HG03103 (cell line): ENCODE data around the gene HNF4A.

Experiments used
- ATAC-seq: cut with Tn5 transposase; IDR thresholded peaks from one replicate; pipeline ENCODE4 v1.9.1; 2021; ENCODE audit warnings: low read depth; ENCODE audit not compliant: unreplicated experiment

Gene HNF4A

DNA sequence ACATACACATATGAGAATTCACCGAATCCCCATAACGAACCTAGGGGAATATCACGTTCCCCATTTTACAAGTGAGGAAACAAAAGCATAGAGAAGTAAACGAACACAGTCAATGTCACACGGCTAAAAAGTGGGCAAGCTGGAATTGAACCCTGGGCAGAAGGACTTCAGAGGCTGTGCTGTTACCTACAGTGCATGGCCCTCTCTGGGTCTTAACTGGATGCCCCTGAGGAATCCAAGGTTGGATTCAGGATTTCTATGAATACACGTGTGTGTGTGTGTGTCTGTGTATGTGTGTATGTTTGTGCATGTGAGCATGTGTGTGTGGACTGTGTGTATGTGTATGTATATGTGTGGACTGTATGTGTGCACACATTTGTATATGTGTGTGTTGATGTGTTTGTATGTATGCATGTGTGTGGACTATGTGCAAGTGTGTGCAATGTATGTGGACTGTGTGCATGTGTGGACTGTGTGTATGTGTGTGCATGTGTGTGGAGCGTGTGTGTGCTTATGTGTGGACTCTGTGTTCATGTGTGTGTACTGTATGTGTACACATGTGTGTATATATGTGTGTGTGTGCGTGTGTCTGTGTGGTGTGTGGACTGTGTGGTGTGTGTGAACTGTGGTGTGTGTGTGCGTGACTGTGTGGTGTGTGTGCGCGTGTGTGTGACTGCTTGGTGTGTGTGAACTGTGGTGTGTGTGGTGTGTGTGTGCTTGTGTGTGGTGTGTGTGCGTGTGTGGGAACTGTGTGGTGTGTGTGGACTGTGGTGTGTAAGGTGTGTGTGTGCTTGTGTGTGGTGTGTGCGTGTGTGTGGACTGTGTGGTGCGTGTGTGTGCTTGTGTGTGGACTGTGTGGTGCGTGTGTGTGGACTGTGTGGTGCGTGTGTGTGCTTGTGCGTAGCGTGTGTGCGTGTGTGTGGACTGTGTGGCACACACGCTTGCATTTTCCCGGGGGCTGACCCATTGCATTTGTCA, 49.0 kb downstream of the HNF4A start:
- no peak for ATAC-seq

DNA sequence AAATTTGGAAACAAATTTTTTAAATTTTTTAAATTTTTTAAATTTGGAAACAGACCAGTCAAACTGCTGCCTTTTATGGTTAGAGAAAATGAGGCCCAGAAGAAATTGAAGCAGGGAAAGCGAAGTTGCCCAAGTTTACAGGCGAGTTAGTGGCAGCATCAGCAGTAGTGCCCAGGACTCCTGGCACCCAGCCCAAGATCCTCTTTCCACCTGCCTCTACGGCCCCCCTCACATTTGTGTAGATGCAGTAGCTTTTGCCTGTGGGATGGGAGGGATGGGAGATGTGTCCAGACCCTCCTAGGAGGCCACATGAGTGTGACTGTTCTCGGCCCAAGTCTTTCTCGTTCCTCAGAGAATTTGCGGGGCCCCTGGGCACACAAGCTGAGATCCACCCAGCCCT, 49.8 kb downstream of the HNF4A start:
- ATAC-seq: no peak

DNA sequence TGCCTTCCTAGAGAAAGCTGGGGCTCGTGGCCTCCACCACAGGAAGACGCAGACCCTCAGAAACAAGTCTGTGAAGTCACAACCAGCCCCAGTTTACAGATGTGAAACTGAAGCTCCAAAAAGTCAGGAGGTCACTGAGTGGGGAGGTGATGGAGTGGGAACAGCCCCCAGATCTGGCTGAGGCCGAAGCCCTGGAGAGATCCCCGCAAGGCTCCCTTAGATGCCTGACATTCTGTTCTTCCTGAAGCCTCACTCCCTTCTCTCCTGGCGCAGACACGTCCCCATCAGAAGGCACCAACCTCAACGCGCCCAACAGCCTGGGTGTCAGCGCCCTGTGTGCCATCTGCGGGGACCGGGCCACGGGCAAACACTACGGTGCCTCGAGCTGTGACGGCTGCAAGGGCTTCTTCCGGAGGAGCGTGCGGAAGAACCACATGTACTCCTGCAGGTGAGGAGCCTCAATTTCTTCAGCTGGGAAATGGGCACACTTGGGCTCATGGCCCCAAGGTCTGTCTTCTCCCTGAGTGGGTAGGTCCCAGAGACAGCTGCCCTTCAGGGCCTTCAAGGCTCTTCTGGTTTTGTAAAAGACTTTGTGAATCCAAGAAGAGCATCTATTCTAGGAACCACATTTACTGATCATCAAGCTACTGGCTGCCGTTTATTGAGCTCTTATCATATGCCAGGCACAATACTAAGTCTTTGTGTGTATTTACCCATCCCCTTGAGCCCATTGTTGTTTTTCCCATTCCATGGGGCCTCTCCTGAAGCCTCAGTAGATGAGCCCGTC, 50.5 kb downstream of the HNF4A start:
- no peak for ATAC-seq

DNA sequence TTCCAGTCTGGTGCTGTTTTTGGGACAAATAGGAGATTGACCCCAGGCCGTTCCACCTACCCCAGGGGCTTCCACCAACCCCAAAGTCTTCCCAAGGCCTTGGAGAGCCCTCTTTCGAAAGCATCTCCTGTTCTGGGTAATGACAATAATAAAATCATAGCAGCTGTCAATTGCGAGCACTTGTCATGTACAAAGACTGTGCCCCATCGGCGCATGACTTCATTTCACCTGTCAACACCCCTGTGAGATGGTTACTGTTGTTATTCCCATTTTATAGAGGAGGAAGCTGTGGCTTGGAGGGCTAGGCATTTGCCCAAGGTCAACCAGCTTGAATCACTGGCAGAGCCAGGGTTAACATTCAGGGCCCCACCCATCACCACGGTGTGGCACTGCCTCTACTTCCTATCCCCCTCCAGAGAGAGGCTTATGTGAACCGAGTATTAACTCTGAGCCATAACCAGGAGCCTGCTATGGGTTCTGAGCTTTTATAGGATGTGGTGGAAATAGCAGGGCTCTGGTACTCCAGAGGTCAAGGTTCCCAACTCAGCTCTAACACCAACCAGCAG, 51.2 kb downstream of the HNF4A start:
- ATAC-seq: no peak

DNA sequence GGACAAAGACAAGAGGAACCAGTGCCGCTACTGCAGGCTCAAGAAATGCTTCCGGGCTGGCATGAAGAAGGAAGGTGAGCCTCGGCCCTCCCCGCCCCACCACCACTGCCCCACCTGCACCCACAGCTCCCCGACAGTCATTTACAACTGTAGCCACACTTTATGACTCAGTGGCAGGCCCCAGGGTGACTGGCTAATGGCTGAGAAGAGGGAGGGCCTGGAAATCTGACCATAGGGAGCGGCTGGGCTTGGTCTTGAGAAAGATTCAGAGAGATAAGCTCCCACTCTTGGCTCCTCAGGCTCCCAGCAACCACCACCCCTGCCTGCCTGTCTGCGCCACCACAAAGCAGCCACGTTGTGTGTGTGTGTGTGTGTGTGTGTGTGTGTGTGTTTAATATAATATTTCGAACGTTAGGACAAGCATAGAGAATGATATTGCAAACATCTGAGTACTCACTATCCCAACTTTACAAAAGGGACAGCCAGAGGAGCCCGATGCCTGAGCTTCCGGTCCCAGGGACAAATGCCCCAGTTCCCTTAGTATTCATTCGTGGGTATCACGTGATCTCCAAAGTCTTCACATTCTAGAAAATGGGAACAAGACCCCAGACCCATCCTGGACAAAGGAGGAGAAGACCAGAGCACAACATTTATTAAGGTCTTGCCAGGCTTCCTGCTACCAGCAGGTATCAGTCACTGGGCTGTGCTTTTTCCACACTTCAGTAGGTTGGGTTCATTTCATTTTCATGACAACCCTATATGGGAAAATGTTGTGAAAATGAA, 52.1 kb downstream of the HNF4A start:
- no peak for ATAC-seq

DNA sequence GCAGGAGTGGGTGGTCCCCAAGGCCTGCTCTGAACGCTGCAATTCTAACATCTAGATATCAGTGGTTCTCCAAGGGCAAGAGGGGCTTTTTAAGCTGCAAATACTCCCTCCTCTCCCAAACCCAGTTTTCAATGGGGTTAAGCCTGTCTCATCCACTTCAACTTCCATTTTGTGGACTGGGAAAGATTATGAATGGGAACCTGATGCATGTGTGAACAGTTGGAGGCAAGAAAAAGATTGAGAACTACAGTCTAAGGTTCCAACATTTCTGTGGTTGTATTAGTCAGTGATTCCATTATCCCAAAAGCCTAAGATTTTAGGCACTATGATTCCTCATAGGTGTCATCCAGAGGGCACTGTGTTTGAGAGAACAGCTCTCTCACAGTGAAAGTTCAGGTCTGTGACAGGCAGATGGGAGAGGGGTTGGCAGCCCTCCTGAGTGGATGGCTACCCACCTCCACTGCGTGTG, 53.7 kb downstream of the HNF4A start:
- no peak for ATAC-seq

DNA sequence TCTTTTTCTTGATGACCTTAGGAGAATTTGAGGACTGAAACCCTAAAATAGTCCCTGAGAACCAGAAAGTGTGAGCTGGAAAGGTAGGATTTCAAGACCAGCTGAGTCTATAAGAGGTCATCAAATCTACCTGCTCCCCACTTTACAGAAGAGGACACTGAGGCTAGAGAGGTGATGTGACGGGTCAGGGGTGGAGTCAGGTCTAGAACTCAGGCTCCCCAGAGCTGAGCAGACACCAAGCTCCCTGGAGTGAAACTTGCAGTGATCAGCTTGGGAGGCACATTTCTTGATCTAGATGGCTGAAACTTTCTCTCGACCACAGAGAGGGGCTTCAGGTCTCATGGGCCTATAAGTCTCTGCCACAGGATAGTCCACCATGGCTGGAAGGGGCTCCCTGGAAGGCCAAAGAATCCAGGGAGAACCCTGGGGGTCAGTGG, 55.1 kb downstream of the HNF4A start:
- ATAC-seq: no peak

DNA sequence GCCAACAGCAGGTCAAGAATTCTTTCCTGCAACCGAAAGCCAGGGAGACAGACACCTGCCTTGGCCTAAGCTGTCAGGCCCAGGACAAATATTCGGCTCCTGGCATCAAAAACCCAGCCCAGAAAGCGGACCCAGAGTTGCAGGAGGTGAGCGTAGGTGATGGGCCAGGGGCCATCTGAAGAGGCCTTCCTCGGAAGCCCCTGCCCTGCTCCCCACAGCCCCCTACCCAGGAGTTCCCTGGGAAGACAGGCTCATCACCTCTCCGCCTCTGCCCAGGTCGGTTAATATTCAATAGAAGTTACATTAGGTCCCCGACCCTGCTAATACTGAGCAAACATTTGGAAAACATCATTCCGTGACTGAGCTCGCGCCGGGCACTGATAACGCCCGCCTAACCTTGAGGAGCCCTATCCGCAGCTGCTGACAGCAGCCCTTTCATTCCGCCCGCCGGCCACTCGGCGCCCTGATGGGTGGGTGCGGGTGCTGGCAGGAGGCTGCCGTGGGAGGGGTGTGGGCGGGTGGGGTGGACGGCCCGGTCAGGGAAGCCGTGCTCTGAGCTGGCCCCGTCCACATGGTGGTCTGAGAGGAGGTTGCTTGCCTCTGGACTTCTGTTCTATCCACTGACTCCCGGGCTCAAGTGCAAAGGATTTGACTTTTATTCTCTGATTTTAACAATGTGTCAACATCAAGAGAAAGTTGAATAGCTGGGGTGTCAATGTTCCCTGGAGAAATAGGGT, 55.7 kb downstream of the HNF4A start:
- ATAC-seq: no peak

DNA sequence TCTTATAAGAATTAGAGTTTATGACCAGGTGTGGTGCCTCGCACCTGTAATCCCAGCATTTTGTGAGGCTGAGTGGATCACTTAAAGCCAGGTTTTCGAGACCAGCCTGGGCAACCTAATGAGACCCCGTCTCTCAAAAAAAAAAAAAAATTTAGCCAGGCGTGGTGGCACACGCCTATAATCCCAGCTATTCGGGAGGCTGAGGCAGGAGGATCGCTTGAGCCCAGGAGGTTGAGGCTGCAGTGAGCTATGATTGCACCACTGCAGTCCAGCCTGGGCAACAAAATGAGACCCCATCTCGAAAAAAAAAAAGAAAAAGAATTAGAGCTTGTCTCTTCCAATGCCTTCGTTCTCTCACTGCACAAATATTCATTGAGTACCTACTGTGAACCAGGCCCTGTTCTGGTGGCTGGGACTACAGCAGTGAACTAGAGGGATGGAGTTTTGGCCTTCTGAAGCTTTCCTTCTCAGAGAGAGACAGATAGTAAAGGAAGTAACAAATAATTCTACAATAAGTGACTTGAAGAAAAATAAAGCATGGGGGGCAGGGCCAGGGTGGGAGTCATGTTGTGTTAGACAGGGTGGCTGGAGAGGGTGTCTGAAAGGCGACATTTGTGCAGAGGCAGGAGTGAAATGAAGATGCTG, 56.4 kb downstream of the HNF4A start:
- no peak for ATAC-seq

DNA sequence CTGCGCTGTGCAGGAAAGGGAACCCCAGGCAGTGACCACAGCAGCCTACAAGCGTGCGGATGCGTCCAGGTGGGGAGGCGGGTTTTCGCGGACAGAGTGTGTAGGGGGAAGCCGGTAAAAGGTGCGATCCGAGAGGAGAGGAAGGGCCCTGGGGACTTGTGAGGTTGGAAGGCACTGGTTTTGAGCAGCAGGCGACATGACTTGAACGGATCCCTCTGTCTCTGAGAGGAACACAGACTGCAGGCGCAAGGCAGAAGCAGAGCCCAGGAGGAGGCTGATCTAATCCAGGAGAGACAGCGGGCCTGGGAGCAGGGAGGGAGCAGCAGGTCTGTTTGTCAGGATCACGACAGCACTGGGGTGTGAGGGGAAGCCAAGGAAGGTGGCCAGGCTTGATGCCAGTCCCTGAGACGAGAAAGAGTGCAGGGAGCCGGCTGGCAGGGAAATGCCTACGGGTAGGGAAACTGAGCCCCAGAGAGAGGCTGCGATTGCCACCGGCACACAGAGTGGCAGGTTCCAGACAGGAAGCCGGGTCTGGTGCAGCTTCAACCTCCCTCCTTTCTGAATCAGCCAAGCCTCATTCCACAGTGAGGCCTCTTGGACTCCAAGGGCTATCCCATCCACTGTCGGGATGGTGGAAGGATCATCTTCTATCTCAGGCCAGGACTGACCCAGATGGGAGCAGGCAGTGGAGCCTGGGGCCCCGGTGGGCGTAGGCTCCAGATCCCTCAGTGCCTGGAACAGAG, 57.1 kb downstream of the HNF4A start:
- no peak for ATAC-seq

DNA sequence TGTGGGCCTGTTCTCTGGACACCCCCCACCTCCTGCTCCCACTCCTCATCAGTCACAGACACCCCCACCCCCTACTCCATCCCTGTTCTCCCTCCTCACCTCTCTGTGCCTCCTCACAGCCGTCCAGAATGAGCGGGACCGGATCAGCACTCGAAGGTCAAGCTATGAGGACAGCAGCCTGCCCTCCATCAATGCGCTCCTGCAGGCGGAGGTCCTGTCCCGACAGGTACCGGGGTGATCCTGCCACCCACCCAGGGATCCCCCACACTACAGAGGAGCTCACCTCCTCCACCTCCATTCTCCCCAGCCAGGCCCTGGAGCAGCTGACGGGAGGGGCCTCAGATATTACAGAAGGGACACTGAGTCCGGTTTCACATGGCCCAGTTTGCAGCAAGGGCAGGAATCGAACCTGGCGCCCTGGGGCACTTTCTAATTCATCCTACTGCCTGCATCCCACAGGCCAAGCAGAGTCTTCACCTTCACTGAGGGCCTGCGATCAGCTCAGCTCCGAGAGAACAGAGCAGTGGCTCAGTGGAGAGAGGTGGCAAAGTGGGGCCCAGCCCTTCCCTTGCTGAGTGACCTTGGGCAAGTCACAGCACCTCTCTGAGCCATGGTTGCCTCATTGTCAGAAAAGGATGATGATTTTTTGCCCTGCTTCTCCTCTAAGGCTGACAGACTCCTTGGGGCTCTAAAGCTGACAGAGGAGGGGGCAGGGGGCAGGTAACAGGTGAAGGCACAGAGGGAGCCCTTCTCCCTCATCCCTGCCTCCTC, 58.3 kb downstream of the HNF4A start:
- no peak for ATAC-seq

DNA sequence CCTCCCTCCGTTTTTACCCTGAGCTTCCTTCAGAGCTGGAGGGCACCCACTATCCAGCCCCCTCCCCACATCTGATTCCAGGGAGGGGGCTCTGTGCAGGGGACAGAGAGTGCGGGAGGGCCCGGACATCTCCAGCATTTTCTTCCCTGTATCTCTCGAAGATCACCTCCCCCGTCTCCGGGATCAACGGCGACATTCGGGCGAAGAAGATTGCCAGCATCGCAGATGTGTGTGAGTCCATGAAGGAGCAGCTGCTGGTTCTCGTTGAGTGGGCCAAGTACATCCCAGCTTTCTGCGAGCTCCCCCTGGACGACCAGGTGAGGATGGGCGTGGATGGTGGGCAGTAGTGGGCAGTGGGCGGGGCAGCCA, 58.8 kb downstream of the HNF4A start:
- no peak for ATAC-seq

DNA sequence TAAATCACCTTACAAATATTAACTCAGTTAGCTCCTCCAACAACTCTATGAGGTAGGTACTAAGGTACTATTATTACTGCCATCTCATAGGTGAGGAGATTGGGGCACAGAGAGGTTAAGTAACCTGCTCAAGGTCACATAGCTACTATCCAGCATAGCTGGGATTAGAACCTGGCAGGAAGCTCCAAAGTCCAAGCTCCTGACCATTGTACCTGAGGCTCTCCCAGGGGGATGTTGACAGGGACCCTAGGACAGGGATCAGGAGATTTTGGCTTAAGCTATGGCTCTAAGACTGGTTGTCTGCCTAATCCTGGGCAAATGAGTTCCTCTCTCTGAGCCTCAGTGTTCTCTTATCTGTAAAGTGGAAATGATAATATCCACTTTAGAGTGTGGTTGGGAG, 59.3 kb downstream of the HNF4A start:
- ATAC-seq: no peak

DNA sequence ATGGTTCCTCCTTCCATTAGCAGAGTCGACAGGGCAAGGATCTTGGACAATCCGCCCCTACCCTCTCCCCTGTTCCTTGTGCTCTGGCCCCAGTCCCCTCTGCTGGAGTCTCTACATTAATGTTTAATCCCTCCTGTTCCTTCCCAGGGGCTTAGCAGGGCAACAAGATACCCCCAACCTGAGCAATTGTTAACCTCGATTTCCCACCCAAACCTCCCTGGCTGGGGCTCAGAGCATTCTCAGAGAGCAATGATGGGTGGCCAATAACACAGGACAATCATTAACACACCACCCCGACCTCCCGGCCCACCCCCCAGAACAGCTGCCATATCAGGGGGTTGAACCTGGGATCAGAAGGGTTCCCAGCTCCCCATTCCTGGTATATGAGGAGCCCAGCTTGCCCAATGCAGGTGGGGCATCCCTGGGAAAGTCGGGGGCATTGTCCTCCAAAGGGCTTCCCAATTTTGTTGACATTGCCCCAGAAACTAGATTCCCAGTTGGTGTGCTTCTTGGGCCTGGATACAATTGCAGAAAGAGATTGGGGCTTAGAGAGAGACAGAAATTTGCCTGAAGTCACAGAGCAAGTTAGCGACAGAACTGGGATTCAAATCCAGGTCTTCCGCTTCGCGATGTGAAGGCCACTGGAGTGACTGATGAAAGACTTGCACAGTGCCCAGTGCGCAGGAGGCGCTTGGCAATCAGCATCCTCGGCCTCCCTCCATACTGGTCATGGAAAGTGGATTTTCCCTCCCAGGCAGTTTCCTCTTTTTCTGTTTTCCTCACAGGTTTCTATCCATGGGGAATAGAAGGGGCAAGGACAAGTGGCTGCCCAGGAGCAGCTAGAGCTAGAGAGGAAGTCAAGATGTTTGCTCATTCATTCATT, 60.6 kb downstream of the HNF4A start:
- ATAC-seq: no peak

DNA sequence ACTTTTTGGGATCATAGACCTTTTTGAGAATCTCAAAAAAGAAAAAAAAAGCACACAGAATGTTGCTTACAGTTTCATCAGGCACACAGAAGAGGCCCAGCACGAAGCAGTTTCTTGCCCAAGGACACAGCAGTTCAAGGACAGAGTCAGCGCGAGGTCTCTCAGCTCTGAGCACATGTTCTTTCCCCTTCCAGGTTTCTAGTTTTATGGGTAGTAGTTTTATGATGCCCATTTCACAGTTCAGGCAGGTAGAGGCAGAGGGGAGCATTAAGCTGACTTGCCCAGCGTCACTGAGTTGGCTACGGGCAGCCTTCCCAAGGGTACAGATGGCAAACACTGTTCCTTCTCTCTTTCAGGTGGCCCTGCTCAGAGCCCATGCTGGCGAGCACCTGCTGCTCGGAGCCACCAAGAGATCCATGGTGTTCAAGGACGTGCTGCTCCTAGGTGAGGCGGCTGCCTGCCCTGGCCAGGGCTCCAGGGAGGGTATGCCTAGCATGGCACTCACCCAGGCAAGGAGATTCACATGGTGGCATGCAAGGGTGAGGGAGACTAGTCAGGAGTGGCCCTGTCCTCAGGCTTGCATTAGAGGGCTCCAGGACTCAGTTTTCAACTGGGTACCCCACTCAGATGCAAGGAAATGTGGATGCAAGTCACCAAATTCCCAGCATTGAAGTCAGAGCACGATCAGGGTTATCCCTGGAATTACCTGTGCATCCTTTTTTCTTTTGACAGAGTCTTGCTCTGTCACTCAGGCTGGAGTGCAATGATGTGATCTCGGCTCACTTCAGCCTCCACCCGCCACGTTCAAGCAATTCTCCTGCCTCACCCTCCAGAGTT, 62.8 kb downstream of the HNF4A start:
- no peak for ATAC-seq
